Immature natural killer cell (primary cell): ENCODE results near the gene CD300LF. TPM values are rescaled to one million over a fixed set of nuclear protein-coding genes. Genes with fewer than 3 reads are reported as not detected.

Source experiments
- DNase-seq, 3 donors: peaks; one replicate each; pipeline ENCODE4 v3.0.0; 2022; ENCODE audit warnings: mixed read lengths in 1 of 3
- H3K27ac Mint-ChIP-seq, 6 donors: one replicate each; pipeline ENCODE4 v1.8.0; 2020; ENCODE audit warnings: mixed read lengths in 6 of 6, mild to moderate bottlenecking in 5 of 6, inconsistent platforms in 4 of 6, moderate library complexity in 3 of 6
- H3K27me3 Mint-ChIP-seq, 3 donors: one replicate each; pipeline ENCODE4 v1.8.0; 2020 to 2021; ENCODE audit warnings: low read depth in 3 of 3, mild to moderate bottlenecking in 3 of 3, mixed read lengths in 3 of 3, moderate library complexity in 3 of 3, inconsistent platforms in 1 of 3
- H3K36me3 Mint-ChIP-seq, 3 donors: one replicate each; pipeline ENCODE4 v1.8.0; 2020; ENCODE audit warnings: mixed read lengths in 3 of 3, inconsistent platforms in 2 of 3, mild to moderate bottlenecking in 2 of 3
- H3K4me1 Mint-ChIP-seq, 2 donors: one replicate each; pipeline ENCODE4 v1.8.0; 2020; ENCODE audit warnings: inconsistent platforms in 2 of 2, mild to moderate bottlenecking in 2 of 2, mixed read lengths in 2 of 2, moderate library complexity in 1 of 2
- H3K4me3 Mint-ChIP-seq, 5 donors: one replicate each; pipeline ENCODE4 v1.8.0; 2020; ENCODE audit warnings: mild to moderate bottlenecking in 5 of 5, mixed read lengths in 5 of 5, inconsistent platforms in 3 of 5, moderate library complexity in 3 of 5
- H3K9me3 Mint-ChIP-seq, 6 donors: one replicate each; pipeline ENCODE4 v1.8.0; 2020; ENCODE audit warnings: mild to moderate bottlenecking in 6 of 6, mixed read lengths in 6 of 6, inconsistent platforms in 4 of 6, moderate library complexity in 3 of 6
- polyA plus RNA-seq, 3 donors: library from polyadenylated mRNA; unstranded; fragments of 300-500 nt; fragmentation: Illumina TruSeq; gene quantifications; one replicate each; pipeline ENCODE4 v1.2.3, GENCODE V29; 2021

The CD300LF gene
- polyA plus RNA-seq, 3 donors from 2014 or later, result 1.9 to 4.2 (median 2.0) TPM

GRCh38 chr17:74752822-74753401 lies 40.2 kb upstream of the CD300LF start:
- H3K36me3 Mint-ChIP-seq, result peaks cover 11 to 31% (median 19%) of the 10 kb centered on the region in 3 donors
- peaks cover 7 to 19% (median 16%) of the 10 kb centered on the region in 3 donors for H3K27me3 Mint-ChIP-seq
- H3K9me3 Mint-ChIP-seq, result peaks cover 0 to 2% (median 0%) of the 10 kb centered on the region in 6 donors
- H3K4me3 Mint-ChIP-seq, result peak overlapping the region; percentile 95 to 99 (median 97)
- DNase-seq, result no peak
- H3K4me1 Mint-ChIP-seq, result peaks cover 80% of the 10 kb centered on the region in 2 donors
- peak overlapping the region; percentile 87 to 96 (median 92) for H3K27ac Mint-ChIP-seq

GRCh38 chr17:74752415-74752814 lies 39.7 kb upstream of the CD300LF start:
- Mint-ChIP-seq H3K4me1 (peaks cover 79% of the 10 kb centered on the region in 2 donors), H3K27me3 (peaks cover 7 to 19% (median 16%) of the 10 kb centered on the region in 3 donors), H3K4me3 (peak overlapping the region; percentile 95 to 99 (median 97)), H3K9me3 (peaks cover 0 to 2% (median 0%) of the 10 kb centered on the region in 6 donors), H3K27ac (peak overlapping the region; percentile 87 to 96 (median 92)), H3K36me3 (peaks cover 11 to 31% (median 19%) of the 10 kb centered on the region in 3 donors)
- no peak for DNase-seq

- Mint-ChIP-seq H3K27ac (peak overlapping the region; percentile 87 to 96 (median 93)), H3K4me3 (peak overlapping the region; percentile 95 to 99 (median 97)), H3K36me3 (peaks cover 11 to 31% (median 19%) of the 10 kb centered on the region in 3 donors), H3K27me3 (peaks cover 7 to 19% (median 18%) of the 10 kb centered on the region in 3 donors), H3K9me3 (peaks cover 0 to 2% (median 0%) of the 10 kb centered on the region in 6 donors), H3K4me1 (peaks cover 74 to 75% of the 10 kb centered on the region in 2 donors)
- DNase-seq, result no peak
These were observed 37.8 kb upstream of the CD300LF start for GRCh38 chr17:74750327-74751069.

GRCh38 chr17:74750039-74750326 lies 37.3 kb upstream of the CD300LF start:
- Mint-ChIP-seq H3K4me3 (peak overlapping the region; percentile 95 to 99 (median 97)), H3K27me3 (peaks cover 7 to 18% (median 16%) of the 10 kb centered on the region in 3 donors), H3K4me1 (peaks cover 68 to 70% of the 10 kb centered on the region in 2 donors), H3K9me3 (peaks cover 0 to 2% (median 0%) of the 10 kb centered on the region in 6 donors), H3K27ac (peak overlapping the region; percentile 87 to 96 (median 92)), H3K36me3 (peaks cover 11 to 31% (median 19%) of the 10 kb centered on the region in 3 donors)
- DNase-seq, result no peak

GRCh38 chr17:74749279-74750038 lies 36.7 kb upstream of the CD300LF start:
- Mint-ChIP-seq H3K4me3 (peak overlapping the region; percentile 95 to 99 (median 97)), H3K27me3 (peaks cover 5 to 17% (median 16%) of the 10 kb centered on the region in 3 donors), H3K9me3 (peaks cover 0 to 2% (median 0%) of the 10 kb centered on the region in 6 donors), H3K4me1 (peaks cover 68 to 70% of the 10 kb centered on the region in 2 donors), H3K27ac (peak overlapping the region; percentile 87 to 96 (median 92)), H3K36me3 (peaks cover 11 to 35% (median 19%) of the 10 kb centered on the region in 3 donors)
- peak; percentile 51 to 58 (median 52) for DNase-seq

- H3K36me3 Mint-ChIP-seq, result peaks cover 14 to 36% (median 19%) of the 10 kb centered on the region in 3 donors
- peaks cover 5 to 17% (median 14%) of the 10 kb centered on the region in 3 donors for H3K27me3 Mint-ChIP-seq
- DNase-seq, result peak; percentile 96
- H3K27ac Mint-ChIP-seq, result peak within 1 kb of the TSS; percentile 87 to 96 (median 92)
- peaks cover 68 to 70% of the 10 kb centered on the region in 2 donors for H3K4me1 Mint-ChIP-seq
- peak within 1 kb of the TSS; percentile 95 to 99 (median 97) for H3K4me3 Mint-ChIP-seq
- peaks cover 0 to 2% (median 0%) of the 10 kb centered on the region in 6 donors for H3K9me3 Mint-ChIP-seq
These were observed 36.0 kb upstream of the CD300LF start, which contains the start of gene NHERF1 for GRCh38 chr17:74748529-74749278. TSS of gene NHERF1 (plus strand) at chr17:74748628. CDS start at chr17:74748847, 219 bp downstream.

- Mint-ChIP-seq H3K36me3 (peaks cover 14 to 38% (median 22%) of the 10 kb centered on the region in 3 donors), H3K27ac (peak overlapping the region in 4 of 6 donors; percentile 60 to 81 (median 72)), H3K9me3 (peaks cover 0 to 2% (median 0%) of the 10 kb centered on the region in 6 donors), H3K4me1 (peaks cover 68 to 70% of the 10 kb centered on the region in 2 donors), H3K4me3 (peak overlapping the region in 4 of 5 donors; percentile 61 to 97 (median 73)), H3K27me3 (peaks cover 5 to 17% (median 11%) of the 10 kb centered on the region in 3 donors)
- DNase-seq, result no peak
These were observed 35.5 kb upstream of the CD300LF start for GRCh38 chr17:74748279-74748528.

- Mint-ChIP-seq H3K27me3 (peaks cover 2 to 17% (median 14%) of the 10 kb centered on the region in 3 donors), H3K27ac (peak overlapping the region; percentile 38 to 81 (median 70)), H3K36me3 (peaks cover 12 to 30% (median 17%) of the 10 kb centered on the region in 3 donors), H3K4me1 (peaks cover 68 to 70% of the 10 kb centered on the region in 2 donors), H3K9me3 (peaks cover 0 to 2% (median 0%) of the 10 kb centered on the region in 6 donors), H3K4me3 (peak overlapping the region; percentile 34 to 97 (median 61))
- DNase-seq, result no peak
These were observed 34.2 kb upstream of the CD300LF start for GRCh38 chr17:74746922-74747321.

- Mint-ChIP-seq H3K27ac (peak overlapping the region; percentile 38 to 81 (median 70)), H3K36me3 (peaks cover 12 to 28% (median 20%) of the 10 kb centered on the region in 3 donors), H3K4me3 (peak overlapping the region; percentile 28 to 97 (median 61)), H3K4me1 (peaks cover 68 to 70% of the 10 kb centered on the region in 2 donors), H3K27me3 (peaks cover 2 to 15% (median 13%) of the 10 kb centered on the region in 3 donors), H3K9me3 (peaks cover 0 to 2% (median 0%) of the 10 kb centered on the region in 6 donors)
- DNase-seq, result no peak
These were observed 33.7 kb upstream of the CD300LF start for GRCh38 chr17:74746376-74746775.

- H3K4me3 Mint-ChIP-seq, result peak overlapping the region in 2 of 5 donors; percentile 21 to 29
- peaks cover 0 to 2% (median 0%) of the 10 kb centered on the region in 6 donors for H3K9me3 Mint-ChIP-seq
- peaks cover 68 to 70% of the 10 kb centered on the region in 2 donors for H3K4me1 Mint-ChIP-seq
- DNase-seq, result no peak
- no peak overlapping the region for H3K27ac Mint-ChIP-seq
- H3K27me3 Mint-ChIP-seq, result peaks cover 2 to 13% (median 7%) of the 10 kb centered on the region in 3 donors
- H3K36me3 Mint-ChIP-seq, result peaks cover 12 to 21% (median 16%) of the 10 kb centered on the region in 3 donors
These were observed 32.9 kb upstream of the CD300LF start for GRCh38 chr17:74745548-74746177.

GRCh38 chr17:74744714-74745547 lies 32.2 kb upstream of the CD300LF start:
- H3K4me3 Mint-ChIP-seq, result peak overlapping the region; percentile 61 to 99 (median 84)
- peaks cover 0 to 9% (median 9%) of the 10 kb centered on the region in 3 donors for H3K27me3 Mint-ChIP-seq

More at GRCh38 chr17:74744714-74745547, 32.2 kb upstream of the CD300LF start:
- peak overlapping the region; percentile 69 to 96 (median 89) for H3K27ac Mint-ChIP-seq
- peaks cover 11 to 18% (median 12%) of the 10 kb centered on the region in 3 donors for H3K36me3 Mint-ChIP-seq
- peaks cover 0 to 2% (median 0%) of the 10 kb centered on the region in 6 donors for H3K9me3 Mint-ChIP-seq
- peak; percentile 86 to 88 (median 87) for DNase-seq
- peaks cover 71% of the 10 kb centered on the region in 2 donors for H3K4me1 Mint-ChIP-seq
